K562 (cell line): ENCODE data around the gene AFAP1. TPM values are rescaled to one million over a fixed set of nuclear protein-coding genes. Genes with fewer than 3 reads are reported as not detected.

Experiments
- ARID2 ChIP-seq: fragments of 450-650 bp; IDR thresholded peaks from 2 replicates; pipeline ENCODE4 v1.6.1; 2017; ENCODE audit warnings: antibody characterized with exemption, mild to moderate bottlenecking
- DEAF1 ChIP-seq: fragments of 450-650 bp; formaldehyde crosslinking; IDR thresholded peaks from 2 replicates; pipeline ENCODE4 v1.4.0; 2020; ENCODE audit warnings: mild to moderate bottlenecking, moderate library complexity
- RAD21 ChIP-seq, 2 experiments: fragments of 250-450 bp in 1 of 2; fragments of 450-650 bp in 1 of 2; sonication (Bioruptor Pico) in 1 of 2; formaldehyde crosslinking in 1 of 2; IDR thresholded peaks in 1 of 2; conservative IDR thresholded peaks in 1 of 2; 2 replicates each; pipeline versions ENCODE4 v1.4.0 to v1.8.0; 2020 to 2022; ENCODE audit warnings: mild to moderate bottlenecking in 2 of 2, moderate library complexity in 1 of 2
- REST ChIP-seq, 2 experiments: fragments of 450-650 bp; formaldehyde crosslinking in 1 of 2; IDR thresholded peaks; 2 replicates each; pipeline versions ENCODE4 v1.4.0 to v1.6.1; 2014 to 2020; ENCODE audit warnings: mild to moderate bottlenecking in 2 of 2, borderline replicate concordance in 1 of 2, low read depth in 1 of 2
- ZNF707 ChIP-seq: fragments of 250-450 bp; sonication (Bioruptor Pico); conservative IDR thresholded peaks from 2 replicates; pipeline ENCODE4 v1.8.0; 2022; ENCODE audit warnings: inconsistent platforms, mild to moderate bottlenecking, moderate library complexity
- ZNF778 ChIP-seq: fragments of 450-650 bp; formaldehyde crosslinking; IDR thresholded peaks from 2 replicates; pipeline ENCODE4 v1.4.0; 2020; ENCODE audit warnings: mild to moderate bottlenecking, moderate library complexity
- polyA plus RNA-seq, 8 experiments: library from polyadenylated mRNA; depleted of rRNA in 4 of 8; stranded (reverse) in 5 of 8; unstranded in 3 of 8; fragments of >200 nt; fragmentation: Nextera tagmentation in 2 of 8; fragmentation: Illumina TruSeq in 1 of 8; extraction: Ambion mirVana in 2 of 8; extraction: Trizol in 1 of 8; gene quantifications; 2 replicates each; pipeline versions ENCODE4 v1.2.1 to v1.2.3, GENCODE V29; 2011 to 2014; ENCODE audit warnings: inconsistent platforms in 1 of 8, missing spikeins in 1 of 8
- total RNA-seq, 7 experiments: library from RNA; depleted of rRNA in 6 of 7; stranded (reverse); fragments of >200 nt in 6 of 7; fragmentation: Illumina TruSeq in 2 of 7; extraction: Trizol in 2 of 7; gene quantifications; 2 replicates each; pipeline versions ENCODE4 v1.2.1 to v1.2.3, GENCODE V29; 2011 to 2021; ENCODE audit warnings: low replicate concordance in 1 of 7

The AFAP1 gene
- total and polyA plus RNA-seq, 9 of the 15 experiments (the other 6 are each of a cell fraction or from before 2014, with no cell fraction given): 0.07 to 0.42 (median 0.12) TPM; not detected in 1

GRCh38 chr4:7802093-7802726 lies 137.5 kb downstream of the AFAP1 start (continued):
- peak; percentile 77 for TF ChIP-seq DEAF1
- TF ChIP-seq REST (IDR thresholded peaks at IDR 0.05; ENCODE audit: borderline replicate concordance): peak; percentile 59
- no peak for TF ChIP-seq REST (CRISPR knock-in tag; IDR thresholded peaks at IDR 0.05; ENCODE audit: low read depth)
- TF ChIP-seq ZNF778 (CRISPR knock-in tag): no peak
- TF ChIP-seq RAD21 (CRISPR knock-in tag; conservative IDR thresholded peaks at IDR 0.05 in 1 of 2, IDR thresholded peaks at IDR 0.05 in 1 of 2): peak; percentile 78 to 84
- TF ChIP-seq ZNF707 (CRISPR knock-in tag): no peak
- 0 out of 2 replicates have a peak, but pooled peaks have one; percentile 38 for TF ChIP-seq ARID2
